GM23338 (cell line): ENCODE measurements around the gene MLST8.

ENCODE experiments used
- CTCF ChIP-seq, 2 experiments: fragments of 200-600 bp in 1 of 2; sonication (generic) in 1 of 2; conservative IDR thresholded peaks; 2 replicates each; pipeline versions ENCODE4 v1.5.1 to v1.6.1; 2016 to 2017; ENCODE audit warnings: antibody characterized with exemption in 2 of 2, low read depth in 2 of 2, mild to moderate bottlenecking in 2 of 2, moderate library complexity in 1 of 2
- EZH2 ChIP-seq: fragments of 200-600 bp; sonication (generic); IDR thresholded peaks from one replicate; pipeline ENCODE4 v1.8.0; 2017; ENCODE audit warnings: antibody characterized with exemption, mild to moderate bottlenecking, low read depth; ENCODE audit not compliant: unreplicated experiment
- EZH2phosphoT487 ChIP-seq: fragments of 200-600 bp; sonication (generic); IDR thresholded peaks from one replicate; pipeline ENCODE4 v1.8.1; 2018; ENCODE audit warnings: antibody characterized with exemption; ENCODE audit not compliant: unreplicated experiment
- JUNB ChIP-seq: IDR thresholded peaks from one replicate; pipeline ENCODE4 v1.6.1; 2016; ENCODE audit warnings: antibody characterized with exemption; ENCODE audit not compliant: unreplicated experiment
- POLR2AphosphoS5 ChIP-seq: IDR thresholded peaks from 2 replicates; pipeline ENCODE4 v1.6.1; 2016; ENCODE audit warnings: antibody characterized with exemption, low read depth
- STAT1 ChIP-seq: IDR thresholded peaks from one replicate; pipeline ENCODE4 v1.6.1; 2016; ENCODE audit warnings: antibody characterized with exemption; ENCODE audit not compliant: unreplicated experiment
- TF ChIP-seq, protein P1 (sequence below): IDR thresholded peaks from one replicate; pipeline ENCODE4 v1.6.1; 2018; ENCODE audit warnings: antibody characterized with exemption; ENCODE audit not compliant: unreplicated experiment

GRCh38 chr16:2162676-2163118 lies 42.6 kb upstream of the MLST8 start:
- TF ChIP-seq CTCF (conservative IDR thresholded peaks at IDR 0.05; ENCODE audit: low read depth in 2 of 2), result no peak
- no peak for TF ChIP-seq EZH2phosphoT487
- TF ChIP-seq STAT1, result no peak
- TF ChIP-seq EZH2, result no peak
- TF ChIP-seq JUNB, result no peak
- TF ChIP-seq POLR2AphosphoS5, result no peak
- TF ChIP-seq, protein P1, sequence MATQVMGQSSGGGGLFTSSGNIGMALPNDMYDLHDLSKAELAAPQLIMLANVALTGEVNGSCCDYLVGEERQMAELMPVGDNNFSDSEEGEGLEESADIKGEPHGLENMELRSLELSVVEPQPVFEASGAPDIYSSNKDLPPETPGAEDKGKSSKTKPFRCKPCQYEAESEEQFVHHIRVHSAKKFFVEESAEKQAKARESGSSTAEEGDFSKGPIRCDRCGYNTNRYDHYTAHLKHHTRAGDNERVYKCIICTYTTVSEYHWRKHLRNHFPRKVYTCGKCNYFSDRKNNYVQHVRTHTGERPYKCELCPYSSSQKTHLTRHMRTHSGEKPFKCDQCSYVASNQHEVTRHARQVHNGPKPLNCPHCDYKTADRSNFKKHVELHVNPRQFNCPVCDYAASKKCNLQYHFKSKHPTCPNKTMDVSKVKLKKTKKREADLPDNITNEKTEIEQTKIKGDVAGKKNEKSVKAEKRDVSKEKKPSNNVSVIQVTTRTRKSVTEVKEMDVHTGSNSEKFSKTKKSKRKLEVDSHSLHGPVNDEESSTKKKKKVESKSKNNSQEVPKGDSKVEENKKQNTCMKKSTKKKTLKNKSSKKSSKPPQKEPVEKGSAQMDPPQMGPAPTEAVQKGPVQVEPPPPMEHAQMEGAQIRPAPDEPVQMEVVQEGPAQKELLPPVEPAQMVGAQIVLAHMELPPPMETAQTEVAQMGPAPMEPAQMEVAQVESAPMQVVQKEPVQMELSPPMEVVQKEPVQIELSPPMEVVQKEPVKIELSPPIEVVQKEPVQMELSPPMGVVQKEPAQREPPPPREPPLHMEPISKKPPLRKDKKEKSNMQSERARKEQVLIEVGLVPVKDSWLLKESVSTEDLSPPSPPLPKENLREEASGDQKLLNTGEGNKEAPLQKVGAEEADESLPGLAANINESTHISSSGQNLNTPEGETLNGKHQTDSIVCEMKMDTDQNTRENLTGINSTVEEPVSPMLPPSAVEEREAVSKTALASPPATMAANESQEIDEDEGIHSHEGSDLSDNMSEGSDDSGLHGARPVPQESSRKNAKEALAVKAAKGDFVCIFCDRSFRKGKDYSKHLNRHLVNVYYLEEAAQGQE, result no peak
